ENCODE data around the gene TRMT1L. TPM values are rescaled to one million over a fixed set of nuclear protein-coding genes. Genes with fewer than 3 reads are reported as not detected.
"Not testable (repeated sequence)": the region's sequence is repeated elsewhere in the genome, so short reads cannot be mapped to it uniquely, and the experiment has no call there.

TRMT1L gene, protein sequence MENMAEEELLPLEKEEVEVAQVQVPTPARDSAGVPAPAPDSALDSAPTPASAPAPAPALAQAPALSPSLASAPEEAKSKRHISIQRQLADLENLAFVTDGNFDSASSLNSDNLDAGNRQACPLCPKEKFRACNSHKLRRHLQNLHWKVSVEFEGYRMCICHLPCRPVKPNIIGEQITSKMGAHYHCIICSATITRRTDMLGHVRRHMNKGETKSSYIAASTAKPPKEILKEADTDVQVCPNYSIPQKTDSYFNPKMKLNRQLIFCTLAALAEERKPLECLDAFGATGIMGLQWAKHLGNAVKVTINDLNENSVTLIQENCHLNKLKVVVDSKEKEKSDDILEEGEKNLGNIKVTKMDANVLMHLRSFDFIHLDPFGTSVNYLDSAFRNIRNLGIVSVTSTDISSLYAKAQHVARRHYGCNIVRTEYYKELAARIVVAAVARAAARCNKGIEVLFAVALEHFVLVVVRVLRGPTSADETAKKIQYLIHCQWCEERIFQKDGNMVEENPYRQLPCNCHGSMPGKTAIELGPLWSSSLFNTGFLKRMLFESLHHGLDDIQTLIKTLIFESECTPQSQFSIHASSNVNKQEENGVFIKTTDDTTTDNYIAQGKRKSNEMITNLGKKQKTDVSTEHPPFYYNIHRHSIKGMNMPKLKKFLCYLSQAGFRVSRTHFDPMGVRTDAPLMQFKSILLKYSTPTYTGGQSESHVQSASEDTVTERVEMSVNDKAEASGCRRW
- 14.7 and 18.8 TPM in 2 replicates for total RNA-seq (2012; rRNA removed)

GRCh38 chr1:185156854-185157598 lies at the start of gene TRMT1L, which contains the start of gene SWT1:
Gene TRMT1L (minus strand): TSS chr1:185156953. CDS start chr1:185156712, 241 bp downstream.
Gene SWT1 (plus strand): TSS chr1:185157167. CDS start chr1:185160842, 3,675 bp downstream.
- Histone ChIP-seq H3K4me2 (ENCODE audit: low read length) (peak within 1 kb of the TSS; percentile 95), H3K9me3 (replicated peaks; ENCODE audit: low read length) (no peaks in the 10 kb centered on the region), H3K27me3 (ENCODE audit: control insufficient read depth, insufficient read depth, low read length) (no peaks in the 10 kb centered on the region), H3K36me3 (ENCODE audit: insufficient read depth, low read length) (peaks cover 2% of the 10 kb centered on the region), H3K9ac (ENCODE audit: low read depth, low read length) (peak within 1 kb of the TSS; percentile 90), H3K4me1 (ENCODE audit: control insufficient read depth, insufficient read depth, low read length) (peaks cover 20% of the 10 kb centered on the region), H3K4me3 (ENCODE audit: low read length) (peak within 1 kb of the TSS; percentile 82)

GRCh38 chr1:185200889-185201288 lies 44.1 kb upstream of the TRMT1L start:
- Histone ChIP-seq H3K36me3 (ENCODE audit: insufficient read depth, low read length) (no peaks in the 10 kb centered on the region), H3K9me3 (replicated peaks; ENCODE audit: low read length) (no peaks in the 10 kb centered on the region), H3K4me3 (ENCODE audit: low read length) (no peak overlapping the region), H3K27me3 (ENCODE audit: control insufficient read depth, insufficient read depth, low read length) (no peaks in the 10 kb centered on the region), H3K4me2 (ENCODE audit: low read length) (no peak overlapping the region), H3K4me1 (ENCODE audit: control insufficient read depth, insufficient read depth, low read length) (no peaks in the 10 kb centered on the region), H3K9ac (ENCODE audit: low read depth, low read length) (no peak overlapping the region)

DNA sequence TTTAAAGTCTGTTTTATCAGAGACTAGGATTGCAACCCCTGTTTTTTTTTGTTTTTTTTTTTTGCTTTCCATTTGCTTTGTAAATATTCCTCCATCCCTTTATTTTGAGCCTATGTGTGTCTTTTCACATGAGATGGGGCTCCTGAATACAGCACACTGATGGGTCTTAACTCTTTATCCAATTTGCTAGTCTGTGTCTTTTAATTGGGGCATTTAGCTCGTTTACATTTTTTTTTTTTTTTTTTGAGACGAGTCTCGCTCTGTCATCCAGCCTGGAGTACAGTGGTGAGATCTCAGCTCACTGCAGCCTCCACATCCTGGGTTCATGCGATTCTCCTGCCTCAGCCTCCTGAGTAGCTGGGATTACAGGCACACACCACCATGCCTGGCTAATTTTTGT lies 42.0 kb upstream of the TRMT1L start:
- H3K4me1 ChIP-seq (ENCODE audit: control insufficient read depth, insufficient read depth, low read length); H3K4me2 ChIP-seq (ENCODE audit: low read length); H3K4me3 ChIP-seq (ENCODE audit: low read length); H3K9me3 ChIP-seq (replicated peaks; ENCODE audit: low read length); H3K36me3 ChIP-seq (ENCODE audit: insufficient read depth, low read length); H3K9ac ChIP-seq (ENCODE audit: low read depth, low read length); H3K27me3 ChIP-seq (ENCODE audit: control insufficient read depth, insufficient read depth, low read length): not testable (repeated sequence)

DNA sequence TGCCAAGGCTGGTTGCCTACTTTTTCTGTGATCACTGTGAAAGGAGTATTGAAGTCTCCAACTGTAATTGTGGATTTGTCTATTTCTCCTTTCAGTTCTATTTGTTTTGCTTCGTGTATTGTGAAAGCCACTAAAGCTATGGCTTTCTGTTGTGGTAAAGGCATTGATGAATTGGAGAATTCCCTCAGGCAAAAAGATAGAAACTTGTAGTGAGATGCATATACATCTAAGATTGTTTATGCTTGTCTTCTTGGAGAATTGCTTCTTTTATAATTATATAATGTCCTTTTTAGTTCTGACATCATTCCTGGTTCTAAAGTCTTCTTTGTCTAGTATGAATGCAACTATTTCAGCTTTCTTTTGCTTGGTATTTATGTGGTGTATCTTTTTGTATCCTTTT lies 37.0 kb upstream of the TRMT1L start:
- no peaks in the 10 kb centered on the region for H3K27me3 ChIP-seq (ENCODE audit: control insufficient read depth, insufficient read depth, low read length)
- no peaks in the 10 kb centered on the region for H3K4me1 ChIP-seq (ENCODE audit: control insufficient read depth, insufficient read depth, low read length)
- H3K9me3 ChIP-seq (replicated peaks; ENCODE audit: low read length) = no peaks in the 10 kb centered on the region
- H3K4me2 ChIP-seq (ENCODE audit: low read length) = no peak overlapping the region
- no peak overlapping the region for H3K9ac ChIP-seq (ENCODE audit: low read depth, low read length)
- no peaks in the 10 kb centered on the region for H3K36me3 ChIP-seq (ENCODE audit: insufficient read depth, low read length)
- H3K4me3 ChIP-seq (ENCODE audit: low read length) = no peak overlapping the region

DNA sequence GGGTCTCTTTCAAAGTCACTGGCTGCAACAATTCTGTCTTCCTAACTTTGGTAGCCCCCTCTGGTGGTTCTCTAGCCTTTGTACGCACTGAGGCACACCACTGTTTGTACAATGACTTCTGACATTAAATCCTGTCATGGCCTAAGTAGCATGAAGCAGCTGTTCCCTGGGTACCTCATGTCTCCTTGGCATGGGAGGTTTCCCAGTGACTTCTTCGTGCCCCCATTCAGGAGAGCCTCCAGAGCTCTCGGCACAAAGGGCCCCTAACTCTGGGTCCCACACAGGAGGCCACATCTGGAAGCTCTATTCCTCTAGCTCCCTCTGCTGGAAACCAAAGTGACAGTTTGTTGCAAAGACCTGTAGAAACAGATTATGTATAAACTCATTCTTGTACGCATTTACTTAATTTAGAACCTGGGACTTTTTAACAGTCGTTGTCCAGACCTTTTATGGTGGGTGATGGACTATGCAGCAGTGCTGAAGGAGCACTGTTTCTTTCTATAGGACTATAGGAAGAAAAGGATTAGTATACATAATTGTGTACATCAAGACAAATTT lies 13.6 kb upstream of the TRMT1L start:
- Histone ChIP-seq H3K4me2 (ENCODE audit: low read length) (no peak overlapping the region), H3K9ac (ENCODE audit: low read depth, low read length) (no peak overlapping the region), H3K9me3 (replicated peaks; ENCODE audit: low read length) (no peaks in the 10 kb centered on the region), H3K4me1 (ENCODE audit: control insufficient read depth, insufficient read depth, low read length) (no peaks in the 10 kb centered on the region), H3K27me3 (ENCODE audit: control insufficient read depth, insufficient read depth, low read length) (no peaks in the 10 kb centered on the region), H3K4me3 (ENCODE audit: low read length) (no peak overlapping the region), H3K36me3 (ENCODE audit: insufficient read depth, low read length) (no peaks in the 10 kb centered on the region)

- no peak overlapping the region for H3K4me3 ChIP-seq (ENCODE audit: low read length)
- H3K27me3 ChIP-seq (ENCODE audit: control insufficient read depth, insufficient read depth, low read length) = no peaks in the 10 kb centered on the region
- H3K36me3 ChIP-seq (ENCODE audit: insufficient read depth, low read length) = peaks cover 2% of the 10 kb centered on the region
- H3K4me1 ChIP-seq (ENCODE audit: control insufficient read depth, insufficient read depth, low read length) = no peaks in the 10 kb centered on the region
- H3K9me3 ChIP-seq (replicated peaks; ENCODE audit: low read length) = no peaks in the 10 kb centered on the region
- no peak overlapping the region for H3K4me2 ChIP-seq (ENCODE audit: low read length)
- no peak overlapping the region for H3K9ac ChIP-seq (ENCODE audit: low read depth, low read length)
These were observed 9.4 kb upstream of the TRMT1L start for GRCh38 chr1:185166106-185166505.

- no peak overlapping the region for H3K9ac ChIP-seq (ENCODE audit: low read depth, low read length)
- H3K36me3 ChIP-seq (ENCODE audit: insufficient read depth, low read length) = peaks cover 2% of the 10 kb centered on the region
- no peak overlapping the region for H3K4me2 ChIP-seq (ENCODE audit: low read length)
- H3K27me3 ChIP-seq (ENCODE audit: control insufficient read depth, insufficient read depth, low read length) = no peaks in the 10 kb centered on the region
- H3K9me3 ChIP-seq (replicated peaks; ENCODE audit: low read length) = no peaks in the 10 kb centered on the region
- H3K4me3 ChIP-seq (ENCODE audit: low read length) = no peak overlapping the region
- peaks cover 12% of the 10 kb centered on the region for H3K4me1 ChIP-seq (ENCODE audit: control insufficient read depth, insufficient read depth, low read length)
These were observed 5.7 kb upstream of the TRMT1L start for GRCh38 chr1:185162491-185162890.

GRCh38 chr1:185159966-185160365 lies 3.2 kb upstream of the TRMT1L start:
- Histone ChIP-seq H3K9ac (ENCODE audit: low read depth, low read length) (no peak overlapping the region), H3K36me3 (ENCODE audit: insufficient read depth, low read length) (peaks cover 2% of the 10 kb centered on the region), H3K4me1 (ENCODE audit: control insufficient read depth, insufficient read depth, low read length) (peaks cover 20% of the 10 kb centered on the region), H3K4me3 (ENCODE audit: low read length) (no peak overlapping the region), H3K9me3 (replicated peaks; ENCODE audit: low read length) (no peaks in the 10 kb centered on the region), H3K4me2 (ENCODE audit: low read length) (no peak overlapping the region), H3K27me3 (ENCODE audit: control insufficient read depth, insufficient read depth, low read length) (no peaks in the 10 kb centered on the region)

GRCh38 chr1:185158800-185159199 lies 2.0 kb upstream of the TRMT1L start:
- Histone ChIP-seq H3K27me3 (ENCODE audit: control insufficient read depth, insufficient read depth, low read length) (no peaks in the 10 kb centered on the region), H3K4me3 (ENCODE audit: low read length) (no peak overlapping the region), H3K36me3 (ENCODE audit: insufficient read depth, low read length) (peaks cover 2% of the 10 kb centered on the region), H3K9ac (ENCODE audit: low read depth, low read length) (no peak overlapping the region), H3K4me1 (ENCODE audit: control insufficient read depth, insufficient read depth, low read length) (peaks cover 20% of the 10 kb centered on the region), H3K4me2 (ENCODE audit: low read length) (peak overlapping the region; percentile 95), H3K9me3 (replicated peaks; ENCODE audit: low read length) (no peaks in the 10 kb centered on the region)

DNA sequence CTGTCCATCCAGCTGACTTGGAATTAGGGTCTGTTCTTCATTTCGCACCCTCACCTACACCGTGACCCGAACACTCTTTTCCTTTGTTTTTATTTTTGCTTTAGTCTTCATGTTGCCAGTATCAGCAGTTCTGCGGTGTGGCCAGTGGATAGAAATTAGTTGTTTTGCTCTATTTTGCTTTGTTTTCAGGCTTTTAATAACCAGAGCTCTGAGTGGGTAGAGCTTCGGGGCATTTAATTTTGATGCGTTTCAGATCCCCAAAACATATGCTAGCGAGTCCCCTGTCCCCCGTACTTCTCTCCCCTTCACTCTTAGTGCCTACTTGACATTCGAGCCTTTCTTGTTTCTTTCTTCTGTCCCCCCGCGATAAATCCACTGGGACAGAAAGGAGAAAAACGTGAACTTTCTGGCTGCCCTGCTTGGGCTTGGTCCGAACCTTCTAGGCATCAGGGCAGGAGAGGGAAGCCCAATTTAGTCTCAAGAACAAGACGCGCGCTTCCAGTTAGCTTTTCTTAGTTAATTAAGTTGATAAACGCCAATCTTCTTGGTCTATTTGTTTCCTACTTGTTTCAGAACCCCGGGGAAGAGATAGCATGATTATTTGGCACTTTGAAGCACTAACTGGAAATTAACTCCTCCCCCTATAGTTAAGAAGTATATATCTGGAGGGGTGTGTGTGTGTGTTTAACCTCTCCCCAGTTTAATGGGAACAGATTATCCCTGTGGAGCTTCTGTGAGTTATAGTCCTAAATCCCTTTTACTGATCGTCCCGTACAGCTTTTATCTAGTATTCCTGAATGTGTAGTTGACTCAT lies 1.1 kb upstream of the TRMT1L start:
- Histone ChIP-seq H3K4me2 (ENCODE audit: low read length) (peak overlapping the region; percentile 95), H3K9me3 (replicated peaks; ENCODE audit: low read length) (no peaks in the 10 kb centered on the region), H3K27me3 (ENCODE audit: control insufficient read depth, insufficient read depth, low read length) (no peaks in the 10 kb centered on the region), H3K9ac (ENCODE audit: low read depth, low read length) (peak overlapping the region; percentile 90), H3K36me3 (ENCODE audit: insufficient read depth, low read length) (peaks cover 2% of the 10 kb centered on the region), H3K4me3 (ENCODE audit: low read length) (peak overlapping the region; percentile 82), H3K4me1 (ENCODE audit: control insufficient read depth, insufficient read depth, low read length) (peaks cover 20% of the 10 kb centered on the region)
